WERI-Rb-1 (cell line): ENCODE results near the gene ACACA.

ENCODE experiments used
- DNase-seq: peaks from one replicate; pipeline ENCODE4 v3.0.0-alpha.2; 2020
- H3K27ac ChIP-seq: fragments of 250-450 bp; sonication (Bioruptor Pico); 2 replicates; pipeline ENCODE4 v1.5.1; 2020; ENCODE audit warnings: mild to moderate bottlenecking, moderate library complexity
- H3K27me3 ChIP-seq: fragments of 250-450 bp; sonication (Bioruptor Pico); 2 replicates; pipeline ENCODE4 v1.5.1; 2021; ENCODE audit warnings: mild to moderate bottlenecking, low read depth, moderate library complexity; ENCODE audit not compliant: insufficient read depth, severe bottlenecking
- H3K36me3 ChIP-seq: fragments of 250-450 bp; sonication (Bioruptor Pico); 2 replicates; pipeline ENCODE4 v1.5.1; 2020; ENCODE audit warnings: mild to moderate bottlenecking, moderate library complexity
- H3K4me3 ChIP-seq: 2 replicates; pipeline ENCODE4 v1.5.1; 2011; ENCODE audit warnings: low read depth, mild to moderate bottlenecking, control low read depth, low read length
- H3K9me3 ChIP-seq: fragments of 250-450 bp; sonication (Bioruptor Pico); 2 replicates; pipeline ENCODE4 v1.5.1; 2021; ENCODE audit warnings: mild to moderate bottlenecking, moderate library complexity; ENCODE audit not compliant: severe bottlenecking
- CTCF ChIP-seq: IDR thresholded peaks from 2 replicates; pipeline ENCODE4 v1.5.1; 2011; ENCODE audit warnings: low read depth, mild to moderate bottlenecking, control low read depth, inconsistent platforms, low read length

ACACA gene

GRCh38 chr17:37197336-37197735 is 209.3 kb downstream of the ACACA start:
- no peak for DNase-seq
- no peak for TF ChIP-seq CTCF
- Histone ChIP-seq H3K27me3 (no peaks in the 10 kb centered on the region), H3K36me3 (peaks cover 24% of the 10 kb centered on the region), H3K27ac (no peak overlapping the region), H3K9me3 (no peaks in the 10 kb centered on the region), H3K4me3 (no peak overlapping the region)

DNA sequence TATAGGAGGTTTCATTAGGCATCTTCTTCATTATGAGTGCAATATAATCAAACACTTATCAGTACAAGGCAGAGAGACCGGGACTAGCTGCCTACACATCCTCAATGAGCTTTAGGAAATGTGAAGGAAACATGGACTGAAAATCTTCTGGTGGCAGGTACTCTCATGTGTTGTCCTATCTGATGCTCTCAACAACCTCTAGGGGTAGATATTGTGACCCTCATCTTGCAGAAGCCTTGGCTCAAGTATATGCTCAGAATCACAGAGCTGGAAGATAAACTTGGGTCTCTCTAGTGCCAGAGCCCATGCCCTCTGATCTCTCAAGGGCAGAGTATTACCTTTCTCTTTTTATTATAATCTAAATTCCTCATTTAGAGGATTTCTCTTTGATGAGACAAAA is 212.4 kb downstream of the ACACA start:
- Histone ChIP-seq H3K9me3 (no peaks in the 10 kb centered on the region), H3K27me3 (no peaks in the 10 kb centered on the region), H3K27ac (no peak overlapping the region), H3K36me3 (peaks cover 28% of the 10 kb centered on the region), H3K4me3 (no peak overlapping the region)
- DNase-seq, result no peak
- 0 out of 2 replicates have a peak, but pooled peaks have one; percentile 10 for TF ChIP-seq CTCF

DNA sequence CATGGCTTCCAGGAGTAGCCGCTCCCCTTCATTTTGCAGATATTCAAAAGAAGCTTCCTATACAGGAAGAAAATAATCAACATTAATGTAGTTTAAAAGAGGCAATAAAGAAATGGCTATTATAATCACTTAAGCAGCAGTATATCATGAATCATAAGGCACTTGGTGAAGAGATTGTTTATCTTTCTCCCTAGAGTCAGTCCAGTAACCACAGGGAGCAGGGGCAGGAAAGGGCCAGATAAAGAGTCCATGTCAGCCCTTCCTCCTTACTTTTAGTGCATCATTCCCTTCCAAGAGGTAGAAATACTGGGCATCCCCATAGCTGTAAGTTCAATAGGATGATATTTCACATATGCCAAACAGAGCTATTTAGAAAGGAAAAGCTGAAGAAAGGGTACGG is 215.4 kb downstream of the ACACA start:
- Histone ChIP-seq H3K9me3 (no peaks in the 10 kb centered on the region), H3K4me3 (no peak overlapping the region), H3K27ac (no peak overlapping the region), H3K27me3 (no peaks in the 10 kb centered on the region), H3K36me3 (peaks cover 51% of the 10 kb centered on the region)
- no peak for TF ChIP-seq CTCF
- DNase-seq, result no peak

GRCh38 chr17:37190493-37190892 is 216.1 kb downstream of the ACACA start:
- peaks cover 51% of the 10 kb centered on the region for H3K36me3 ChIP-seq
- H3K27me3 ChIP-seq, result no peaks in the 10 kb centered on the region
- DNase-seq, result no peak
- H3K27ac ChIP-seq, result no peak overlapping the region
- H3K4me3 ChIP-seq, result no peak overlapping the region
- H3K9me3 ChIP-seq, result no peaks in the 10 kb centered on the region
- TF ChIP-seq CTCF, result no peak

DNA sequence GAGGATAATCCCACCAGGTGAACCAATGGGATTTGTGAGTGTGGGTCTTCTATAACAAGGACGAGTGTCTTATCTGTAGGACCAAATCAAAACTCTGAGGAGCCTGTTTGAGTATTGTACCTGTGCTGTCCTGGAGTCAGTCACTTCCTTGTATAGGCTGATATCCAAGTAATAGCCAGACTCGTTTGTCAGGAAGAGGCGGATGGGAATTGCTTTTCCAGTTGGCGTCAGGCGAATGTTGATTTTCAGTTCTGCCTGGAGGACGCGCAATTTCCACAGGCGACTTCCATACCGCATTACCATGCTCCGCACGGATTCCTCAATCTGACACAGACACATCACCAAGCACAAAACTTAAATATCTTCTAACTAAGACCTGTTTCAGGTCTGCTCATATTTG is 218.5 kb downstream of the ACACA start:
- Histone ChIP-seq H3K9me3 (no peaks in the 10 kb centered on the region), H3K4me3 (no peak overlapping the region), H3K27ac (no peak overlapping the region), H3K36me3 (peaks cover 50% of the 10 kb centered on the region), H3K27me3 (no peaks in the 10 kb centered on the region)
- TF ChIP-seq CTCF, result no peak
- no peak for DNase-seq

- Histone ChIP-seq H3K27me3 (no peaks in the 10 kb centered on the region), H3K9me3 (no peaks in the 10 kb centered on the region), H3K27ac (no peak overlapping the region), H3K4me3 (no peak overlapping the region), H3K36me3 (peaks cover 49% of the 10 kb centered on the region)
- no peak for TF ChIP-seq CTCF
- no peak for DNase-seq
These were observed 219.4 kb downstream of the ACACA start for GRCh38 chr17:37187262-37187661.
